ENCODE measurements around the gene ADGRL3.

The ADGRL3 gene

DNA sequence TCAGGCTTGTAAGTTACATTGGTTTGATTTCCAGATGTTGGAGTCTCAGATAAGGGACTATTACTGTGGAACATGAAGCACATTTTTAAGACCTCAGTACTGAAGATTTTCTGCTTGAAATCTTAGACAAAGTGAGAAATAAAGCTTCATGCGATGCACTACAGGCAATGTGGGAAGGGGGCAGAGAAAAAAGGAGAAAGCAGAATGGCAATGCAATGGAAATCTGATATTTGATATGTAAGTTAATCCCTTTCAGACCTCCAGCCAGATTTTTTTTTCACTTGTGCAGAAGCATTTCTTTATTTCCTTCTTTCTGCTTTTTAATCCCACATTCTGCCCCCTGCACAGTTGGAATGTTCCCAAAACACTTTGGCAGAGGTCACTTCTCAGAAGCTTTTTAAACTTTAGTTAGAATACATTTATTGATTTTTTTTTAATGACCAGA lies 174.3 kb downstream of the ADGRL3 start:
- Histone ChIP-seq H3K27ac (ENCODE audit: extremely low read depth, low read depth, low read length) (no peak overlapping the region; the same call in 1 of the 2 replicates), H3K9me3 (ENCODE audit: control insufficient read depth, insufficient read depth, low read depth, low read length) (no peaks in the 10 kb centered on the region), H3K4me1 (ENCODE audit: control insufficient read depth, insufficient read depth, low read length) (peaks cover 10% of the 10 kb centered on the region; the same call in 1 of the 2 replicates), H3K4me3 (ENCODE audit: low read depth, low read length) (no peak overlapping the region), H3K36me3 (ENCODE audit: control insufficient read depth in 2 of 2, insufficient read depth in 1 of 2, low read length in 2 of 2) (no peaks in the 10 kb centered on the region)
- ChIA-PET CTCF (interaction anchor here (0.6 kb wide), 1 partner anchor 250 kb away, joined by 3 read pairs; no protein-coding TSS in a partner anchor), POLR2A (no interaction called here)
- TF ChIP-seq ZNF560 (tag by site-specific recombination; IDR thresholded peaks at IDR 0.05; ENCODE audit: borderline replicate concordance) (no peak), ZNF830 (tag by site-specific recombination; IDR thresholded peaks at IDR 0.05; ENCODE audit: low read depth) (no peak), GLIS1 (tag by site-specific recombination; IDR thresholded peaks at IDR 0.05) (peak; percentile 81), ZFP41 (tag by site-specific recombination; IDR thresholded peaks at IDR 0.05; ENCODE audit: borderline replicate concordance) (no peak), MEIS1 (CRISPR knock-in tag; IDR thresholded peaks at IDR 0.05; ENCODE audit: borderline replicate concordance) (no peak), ZNF133 (tag by site-specific recombination; IDR thresholded peaks at IDR 0.05) (no peak), KLF10 (tag by site-specific recombination; IDR thresholded peaks at IDR 0.05) (no peak), SP3 (tag by site-specific recombination; IDR thresholded peaks at IDR 0.05) (no peak), GLIS2 (tag by site-specific recombination; IDR thresholded peaks at IDR 0.05) (no peak), ZNF514 (tag by site-specific recombination; IDR thresholded peaks at IDR 0.05) (no peak), ZNF626 (tag by site-specific recombination; IDR thresholded peaks at IDR 0.05) (no peak), TRIM28 (IDR thresholded peaks at IDR 0.05; ENCODE audit: borderline replicate concordance, low read length) (0 out of 2 replicates have a peak, but pooled peaks have one; percentile 37), ZBTB1 (tag by site-specific recombination; IDR thresholded peaks at IDR 0.05) (no peak)
- TF ChIP-seq, protein P1, sequence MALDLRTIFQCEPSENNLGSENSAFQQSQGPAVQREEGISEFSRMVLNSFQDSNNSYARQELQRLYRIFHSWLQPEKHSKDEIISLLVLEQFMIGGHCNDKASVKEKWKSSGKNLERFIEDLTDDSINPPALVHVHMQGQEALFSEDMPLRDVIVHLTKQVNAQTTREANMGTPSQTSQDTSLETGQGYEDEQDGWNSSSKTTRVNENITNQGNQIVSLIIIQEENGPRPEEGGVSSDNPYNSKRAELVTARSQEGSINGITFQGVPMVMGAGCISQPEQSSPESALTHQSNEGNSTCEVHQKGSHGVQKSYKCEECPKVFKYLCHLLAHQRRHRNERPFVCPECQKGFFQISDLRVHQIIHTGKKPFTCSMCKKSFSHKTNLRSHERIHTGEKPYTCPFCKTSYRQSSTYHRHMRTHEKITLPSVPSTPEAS (tag by site-specific recombination; IDR thresholded peaks at IDR 0.05): no peak
- TF ChIP-seq, protein P2, sequence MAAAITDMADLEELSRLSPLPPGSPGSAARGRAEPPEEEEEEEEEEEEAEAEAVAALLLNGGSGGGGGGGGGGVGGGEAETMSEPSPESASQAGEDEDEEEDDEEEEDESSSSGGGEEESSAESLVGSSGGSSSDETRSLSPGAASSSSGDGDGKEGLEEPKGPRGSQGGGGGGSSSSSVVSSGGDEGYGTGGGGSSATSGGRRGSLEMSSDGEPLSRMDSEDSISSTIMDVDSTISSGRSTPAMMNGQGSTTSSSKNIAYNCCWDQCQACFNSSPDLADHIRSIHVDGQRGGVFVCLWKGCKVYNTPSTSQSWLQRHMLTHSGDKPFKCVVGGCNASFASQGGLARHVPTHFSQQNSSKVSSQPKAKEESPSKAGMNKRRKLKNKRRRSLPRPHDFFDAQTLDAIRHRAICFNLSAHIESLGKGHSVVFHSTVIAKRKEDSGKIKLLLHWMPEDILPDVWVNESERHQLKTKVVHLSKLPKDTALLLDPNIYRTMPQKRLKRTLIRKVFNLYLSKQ (tag by site-specific recombination; IDR thresholded peaks at IDR 0.05; ENCODE audit: borderline replicate concordance): no peak
- TF ChIP-seq, protein P3, sequence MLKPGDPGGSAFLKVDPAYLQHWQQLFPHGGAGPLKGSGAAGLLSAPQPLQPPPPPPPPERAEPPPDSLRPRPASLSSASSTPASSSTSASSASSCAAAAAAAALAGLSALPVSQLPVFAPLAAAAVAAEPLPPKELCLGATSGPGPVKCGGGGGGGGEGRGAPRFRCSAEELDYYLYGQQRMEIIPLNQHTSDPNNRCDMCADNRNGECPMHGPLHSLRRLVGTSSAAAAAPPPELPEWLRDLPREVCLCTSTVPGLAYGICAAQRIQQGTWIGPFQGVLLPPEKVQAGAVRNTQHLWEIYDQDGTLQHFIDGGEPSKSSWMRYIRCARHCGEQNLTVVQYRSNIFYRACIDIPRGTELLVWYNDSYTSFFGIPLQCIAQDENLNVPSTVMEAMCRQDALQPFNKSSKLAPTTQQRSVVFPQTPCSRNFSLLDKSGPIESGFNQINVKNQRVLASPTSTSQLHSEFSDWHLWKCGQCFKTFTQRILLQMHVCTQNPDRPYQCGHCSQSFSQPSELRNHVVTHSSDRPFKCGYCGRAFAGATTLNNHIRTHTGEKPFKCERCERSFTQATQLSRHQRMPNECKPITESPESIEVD (tag by site-specific recombination; IDR thresholded peaks at IDR 0.05): peak; percentile 84
- TF ChIP-seq, protein P4, sequence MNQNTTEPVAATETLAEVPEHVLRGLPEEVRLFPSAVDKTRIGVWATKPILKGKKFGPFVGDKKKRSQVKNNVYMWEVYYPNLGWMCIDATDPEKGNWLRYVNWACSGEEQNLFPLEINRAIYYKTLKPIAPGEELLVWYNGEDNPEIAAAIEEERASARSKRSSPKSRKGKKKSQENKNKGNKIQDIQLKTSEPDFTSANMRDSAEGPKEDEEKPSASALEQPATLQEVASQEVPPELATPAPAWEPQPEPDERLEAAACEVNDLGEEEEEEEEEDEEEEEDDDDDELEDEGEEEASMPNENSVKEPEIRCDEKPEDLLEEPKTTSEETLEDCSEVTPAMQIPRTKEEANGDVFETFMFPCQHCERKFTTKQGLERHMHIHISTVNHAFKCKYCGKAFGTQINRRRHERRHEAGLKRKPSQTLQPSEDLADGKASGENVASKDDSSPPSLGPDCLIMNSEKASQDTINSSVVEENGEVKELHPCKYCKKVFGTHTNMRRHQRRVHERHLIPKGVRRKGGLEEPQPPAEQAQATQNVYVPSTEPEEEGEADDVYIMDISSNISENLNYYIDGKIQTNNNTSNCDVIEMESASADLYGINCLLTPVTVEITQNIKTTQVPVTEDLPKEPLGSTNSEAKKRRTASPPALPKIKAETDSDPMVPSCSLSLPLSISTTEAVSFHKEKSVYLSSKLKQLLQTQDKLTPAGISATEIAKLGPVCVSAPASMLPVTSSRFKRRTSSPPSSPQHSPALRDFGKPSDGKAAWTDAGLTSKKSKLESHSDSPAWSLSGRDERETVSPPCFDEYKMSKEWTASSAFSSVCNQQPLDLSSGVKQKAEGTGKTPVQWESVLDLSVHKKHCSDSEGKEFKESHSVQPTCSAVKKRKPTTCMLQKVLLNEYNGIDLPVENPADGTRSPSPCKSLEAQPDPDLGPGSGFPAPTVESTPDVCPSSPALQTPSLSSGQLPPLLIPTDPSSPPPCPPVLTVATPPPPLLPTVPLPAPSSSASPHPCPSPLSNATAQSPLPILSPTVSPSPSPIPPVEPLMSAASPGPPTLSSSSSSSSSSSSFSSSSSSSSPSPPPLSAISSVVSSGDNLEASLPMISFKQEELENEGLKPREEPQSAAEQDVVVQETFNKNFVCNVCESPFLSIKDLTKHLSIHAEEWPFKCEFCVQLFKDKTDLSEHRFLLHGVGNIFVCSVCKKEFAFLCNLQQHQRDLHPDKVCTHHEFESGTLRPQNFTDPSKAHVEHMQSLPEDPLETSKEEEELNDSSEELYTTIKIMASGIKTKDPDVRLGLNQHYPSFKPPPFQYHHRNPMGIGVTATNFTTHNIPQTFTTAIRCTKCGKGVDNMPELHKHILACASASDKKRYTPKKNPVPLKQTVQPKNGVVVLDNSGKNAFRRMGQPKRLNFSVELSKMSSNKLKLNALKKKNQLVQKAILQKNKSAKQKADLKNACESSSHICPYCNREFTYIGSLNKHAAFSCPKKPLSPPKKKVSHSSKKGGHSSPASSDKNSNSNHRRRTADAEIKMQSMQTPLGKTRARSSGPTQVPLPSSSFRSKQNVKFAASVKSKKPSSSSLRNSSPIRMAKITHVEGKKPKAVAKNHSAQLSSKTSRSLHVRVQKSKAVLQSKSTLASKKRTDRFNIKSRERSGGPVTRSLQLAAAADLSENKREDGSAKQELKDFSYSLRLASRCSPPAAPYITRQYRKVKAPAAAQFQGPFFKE (tag by site-specific recombination; IDR thresholded peaks at IDR 0.05; ENCODE audit: borderline replicate concordance): no peak
- TF ChIP-seq, protein P5, sequence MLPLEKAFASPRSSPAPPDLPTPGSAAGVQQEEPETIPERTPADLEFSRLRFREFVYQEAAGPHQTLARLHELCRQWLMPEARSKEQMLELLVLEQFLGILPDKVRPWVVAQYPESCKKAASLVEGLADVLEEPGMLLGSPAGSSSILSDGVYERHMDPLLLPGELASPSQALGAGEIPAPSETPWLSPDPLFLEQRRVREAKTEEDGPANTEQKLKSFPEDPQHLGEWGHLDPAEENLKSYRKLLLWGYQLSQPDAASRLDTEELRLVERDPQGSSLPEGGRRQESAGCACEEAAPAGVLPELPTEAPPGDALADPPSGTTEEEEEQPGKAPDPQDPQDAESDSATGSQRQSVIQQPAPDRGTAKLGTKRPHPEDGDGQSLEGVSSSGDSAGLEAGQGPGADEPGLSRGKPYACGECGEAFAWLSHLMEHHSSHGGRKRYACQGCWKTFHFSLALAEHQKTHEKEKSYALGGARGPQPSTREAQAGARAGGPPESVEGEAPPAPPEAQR (tag by site-specific recombination; IDR thresholded peaks at IDR 0.05): no peak
- TF ChIP-seq, protein P6, sequence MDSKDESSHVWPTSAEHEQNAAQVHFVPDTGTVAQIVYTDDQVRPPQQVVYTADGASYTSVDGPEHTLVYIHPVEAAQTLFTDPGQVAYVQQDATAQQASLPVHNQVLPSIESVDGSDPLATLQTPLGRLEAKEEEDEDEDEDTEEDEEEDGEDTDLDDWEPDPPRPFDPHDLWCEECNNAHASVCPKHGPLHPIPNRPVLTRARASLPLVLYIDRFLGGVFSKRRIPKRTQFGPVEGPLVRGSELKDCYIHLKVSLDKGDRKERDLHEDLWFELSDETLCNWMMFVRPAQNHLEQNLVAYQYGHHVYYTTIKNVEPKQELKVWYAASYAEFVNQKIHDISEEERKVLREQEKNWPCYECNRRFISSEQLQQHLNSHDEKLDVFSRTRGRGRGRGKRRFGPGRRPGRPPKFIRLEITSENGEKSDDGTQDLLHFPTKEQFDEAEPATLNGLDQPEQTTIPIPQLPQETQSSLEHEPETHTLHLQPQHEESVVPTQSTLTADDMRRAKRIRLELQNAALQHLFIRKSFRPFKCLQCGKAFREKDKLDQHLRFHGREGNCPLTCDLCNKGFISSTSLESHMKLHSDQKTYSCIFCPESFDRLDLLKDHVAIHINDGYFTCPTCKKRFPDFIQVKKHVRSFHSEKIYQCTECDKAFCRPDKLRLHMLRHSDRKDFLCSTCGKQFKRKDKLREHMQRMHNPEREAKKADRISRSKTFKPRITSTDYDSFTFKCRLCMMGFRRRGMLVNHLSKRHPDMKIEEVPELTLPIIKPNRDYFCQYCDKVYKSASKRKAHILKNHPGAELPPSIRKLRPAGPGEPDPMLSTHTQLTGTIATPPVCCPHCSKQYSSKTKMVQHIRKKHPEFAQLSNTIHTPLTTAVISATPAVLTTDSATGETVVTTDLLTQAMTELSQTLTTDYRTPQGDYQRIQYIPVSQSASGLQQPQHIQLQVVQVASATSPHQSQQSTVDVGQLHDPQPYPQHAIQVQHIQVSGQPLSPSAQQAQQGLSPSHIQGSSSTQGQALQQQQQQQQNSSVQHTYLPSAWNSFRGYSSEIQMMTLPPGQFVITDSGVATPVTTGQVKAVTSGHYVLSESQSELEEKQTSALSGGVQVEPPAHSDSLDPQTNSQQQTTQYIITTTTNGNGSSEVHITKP (tag by site-specific recombination; IDR thresholded peaks at IDR 0.05): peak; percentile 68
- TF ChIP-seq, protein P7, sequence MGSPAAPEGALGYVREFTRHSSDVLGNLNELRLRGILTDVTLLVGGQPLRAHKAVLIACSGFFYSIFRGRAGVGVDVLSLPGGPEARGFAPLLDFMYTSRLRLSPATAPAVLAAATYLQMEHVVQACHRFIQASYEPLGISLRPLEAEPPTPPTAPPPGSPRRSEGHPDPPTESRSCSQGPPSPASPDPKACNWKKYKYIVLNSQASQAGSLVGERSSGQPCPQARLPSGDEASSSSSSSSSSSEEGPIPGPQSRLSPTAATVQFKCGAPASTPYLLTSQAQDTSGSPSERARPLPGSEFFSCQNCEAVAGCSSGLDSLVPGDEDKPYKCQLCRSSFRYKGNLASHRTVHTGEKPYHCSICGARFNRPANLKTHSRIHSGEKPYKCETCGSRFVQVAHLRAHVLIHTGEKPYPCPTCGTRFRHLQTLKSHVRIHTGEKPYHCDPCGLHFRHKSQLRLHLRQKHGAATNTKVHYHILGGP (tag by site-specific recombination; IDR thresholded peaks at IDR 0.05): no peak

Measured in HEK293 (cell line).